HG03565 (cell line): ENCODE data around the gene EEFSEC.

ENCODE experiments used
- ATAC-seq: cut with Tn5 transposase; IDR thresholded peaks from one replicate; pipeline ENCODE4 v1.9.1; 2021; ENCODE audit warnings: mild to moderate bottlenecking, moderate library complexity; ENCODE audit not compliant: unreplicated experiment

EEFSEC gene

DNA sequence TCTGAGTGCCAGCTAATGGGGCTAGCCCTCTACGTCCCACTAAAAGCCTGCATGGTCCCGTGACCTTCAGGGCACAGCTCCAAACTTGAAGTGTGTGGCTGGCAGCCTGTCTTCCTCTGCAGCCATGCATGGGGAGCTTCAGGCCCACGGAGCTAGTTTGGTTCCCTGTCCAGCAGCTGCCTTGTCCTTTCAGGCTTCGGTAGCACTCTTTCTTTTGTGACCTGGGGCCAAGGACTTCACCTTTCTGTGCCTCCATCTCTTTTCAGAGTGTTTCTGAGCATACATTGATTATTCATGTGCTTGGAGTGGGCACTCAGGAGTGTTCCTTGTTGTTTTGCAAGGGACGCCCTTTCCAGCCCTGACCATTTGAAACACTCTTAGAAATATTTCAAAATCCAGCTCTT lies 158.2 kb downstream of the EEFSEC start:
- ATAC-seq, result no peak

DNA sequence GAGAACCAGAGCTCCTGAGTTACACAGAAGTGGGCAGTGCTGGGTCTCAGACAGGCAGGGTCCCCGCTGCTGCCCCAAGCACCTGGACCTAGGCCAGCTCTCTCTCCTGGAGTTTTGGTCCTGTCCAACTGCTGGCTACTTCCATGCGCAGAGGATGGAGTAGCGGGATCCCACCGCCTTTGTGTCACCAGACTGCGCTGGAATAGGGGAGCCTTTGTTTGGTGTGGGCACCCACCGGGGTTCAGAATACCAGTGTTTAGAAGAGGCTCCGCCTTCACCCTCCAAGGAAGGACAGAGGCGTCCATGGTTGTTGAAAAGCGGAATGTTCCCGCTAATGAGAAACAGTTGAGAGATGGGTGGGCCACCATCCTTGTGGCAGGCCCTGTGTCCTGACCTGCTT lies 159.0 kb downstream of the EEFSEC start:
- no peak for ATAC-seq

DNA sequence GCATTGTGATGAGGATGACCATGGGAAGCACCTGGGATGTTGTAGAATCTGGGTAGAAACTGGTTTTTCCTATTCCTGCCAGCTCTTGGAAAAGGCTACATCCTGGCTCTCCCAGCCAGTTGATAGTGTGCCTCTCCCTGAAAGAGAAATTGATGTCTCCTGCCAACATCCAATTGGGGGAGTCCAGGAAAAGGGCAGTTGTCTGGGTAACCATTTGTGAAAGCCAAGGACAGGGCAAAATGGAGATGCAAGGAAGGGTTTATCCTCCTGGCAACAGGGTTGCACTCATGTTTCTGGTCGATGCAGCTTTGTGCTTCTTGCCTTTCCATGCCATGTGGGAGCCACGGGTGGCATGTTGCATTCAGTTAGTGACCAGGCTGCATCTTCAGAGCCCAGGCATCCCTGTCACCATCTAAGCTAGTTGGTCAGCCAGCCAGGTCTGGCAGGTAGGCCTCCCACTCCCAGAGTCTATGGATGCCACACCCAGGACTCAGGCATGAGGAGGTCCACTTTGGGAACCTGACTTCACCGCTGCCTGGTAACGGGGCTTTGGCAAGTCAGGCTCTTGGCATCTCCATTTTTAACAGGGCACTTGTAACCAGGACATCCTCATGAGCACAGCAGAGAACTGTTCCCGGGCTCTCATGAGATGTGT lies 159.9 kb downstream of the EEFSEC start:
- ATAC-seq, result no peak

DNA sequence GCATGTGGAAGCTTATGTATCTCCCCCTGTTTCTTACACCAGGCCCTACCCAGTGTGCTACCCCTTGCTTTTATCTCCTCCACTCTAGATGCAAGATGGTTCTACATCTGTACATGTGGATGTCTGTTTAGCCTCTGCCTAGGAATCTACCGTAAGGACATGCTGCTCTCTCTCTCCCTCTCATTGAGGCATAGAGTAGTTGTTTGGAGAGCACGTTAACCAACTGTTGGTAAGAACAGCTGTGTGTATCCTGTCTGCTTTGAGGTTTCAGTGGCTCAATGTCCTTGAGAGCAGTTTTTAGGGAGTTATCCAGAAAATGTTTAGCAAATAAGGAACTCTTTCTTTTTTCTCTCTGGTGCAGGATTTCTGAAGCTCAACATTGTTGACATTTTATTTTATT lies 160.7 kb downstream of the EEFSEC start:
- ATAC-seq, result no peak

DNA sequence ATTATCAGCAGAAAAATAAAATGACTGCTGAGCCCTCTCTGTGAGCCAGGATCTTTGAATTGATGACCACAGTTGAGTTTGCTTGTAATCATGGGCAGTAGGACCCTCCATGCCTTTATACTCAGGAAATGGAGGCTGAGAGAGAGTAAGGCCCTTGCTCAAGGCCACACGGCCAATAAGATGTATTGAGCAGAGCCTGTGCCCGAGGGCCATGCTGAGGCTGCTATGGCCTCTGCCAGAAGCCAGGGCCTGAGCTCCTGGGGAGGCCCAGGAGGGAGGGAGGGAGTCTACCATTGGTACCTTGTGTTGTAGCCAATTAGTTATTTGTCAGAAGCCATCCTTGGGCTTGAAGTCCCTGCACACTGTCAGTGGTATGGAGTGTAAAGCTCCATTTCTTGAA lies 162.0 kb downstream of the EEFSEC start:
- ATAC-seq, result no peak

DNA sequence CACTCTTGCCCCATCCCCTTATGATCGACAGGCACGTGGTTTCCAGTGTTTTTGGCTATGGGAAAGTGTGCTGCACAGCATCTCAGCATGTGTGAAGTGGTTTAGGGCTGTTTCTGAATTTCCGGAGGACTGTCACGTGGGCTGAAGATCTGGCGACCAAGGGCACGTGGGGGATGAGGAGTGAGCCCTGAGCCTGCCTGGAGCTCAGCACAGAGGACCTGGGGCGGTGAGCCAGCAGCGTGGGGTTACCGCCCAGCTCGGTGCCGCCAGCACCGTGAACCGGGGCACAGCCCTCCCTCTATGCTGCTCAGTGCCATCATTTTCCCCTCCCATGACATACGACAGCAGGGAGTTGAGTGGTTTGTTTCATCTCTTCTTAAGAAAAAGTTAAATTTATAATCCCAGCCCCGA lies 163.2 kb downstream of the EEFSEC start:
- ATAC-seq, result no peak

DNA sequence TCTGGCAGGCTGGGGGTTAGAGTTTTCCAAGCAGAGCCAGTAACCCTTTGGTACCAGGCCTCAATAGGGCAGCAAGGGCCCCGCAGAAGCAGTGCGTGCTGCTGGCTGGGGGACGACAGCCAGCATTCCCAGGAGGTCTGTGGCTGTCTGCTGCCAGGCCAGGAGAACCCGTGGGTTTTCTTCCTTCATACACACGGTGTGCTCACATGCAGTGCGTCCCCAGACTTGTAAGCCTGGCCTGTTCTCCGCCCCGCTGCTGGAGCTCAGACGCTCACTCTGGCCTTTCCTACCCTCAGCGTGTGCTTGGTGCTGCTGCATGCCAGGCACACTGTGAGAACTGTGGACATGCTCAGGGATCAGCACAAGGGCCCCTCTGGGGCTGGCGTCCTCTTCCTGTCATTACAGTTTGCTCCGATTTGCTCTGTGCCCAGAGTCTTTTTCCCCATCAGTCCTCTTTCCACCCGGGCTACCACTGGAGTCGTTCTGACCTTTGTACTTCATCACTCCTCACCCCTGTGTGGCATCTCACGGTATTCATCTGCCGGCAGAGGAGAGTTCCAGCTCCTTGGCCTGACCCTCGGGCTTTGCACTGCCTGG lies 163.9 kb downstream of the EEFSEC start:
- ATAC-seq, result no peak

- ATAC-seq, result no peak
Observed at GRCh38 chr3:128317698-128318231, 164.5 kb downstream of the EEFSEC start.

- ATAC-seq, result no peak
Observed at GRCh38 chr3:128318275-128318941, 165.1 kb downstream of the EEFSEC start.

- ATAC-seq, result no peak
Observed at GRCh38 chr3:128319107-128319506, 165.8 kb downstream of the EEFSEC start.

DNA sequence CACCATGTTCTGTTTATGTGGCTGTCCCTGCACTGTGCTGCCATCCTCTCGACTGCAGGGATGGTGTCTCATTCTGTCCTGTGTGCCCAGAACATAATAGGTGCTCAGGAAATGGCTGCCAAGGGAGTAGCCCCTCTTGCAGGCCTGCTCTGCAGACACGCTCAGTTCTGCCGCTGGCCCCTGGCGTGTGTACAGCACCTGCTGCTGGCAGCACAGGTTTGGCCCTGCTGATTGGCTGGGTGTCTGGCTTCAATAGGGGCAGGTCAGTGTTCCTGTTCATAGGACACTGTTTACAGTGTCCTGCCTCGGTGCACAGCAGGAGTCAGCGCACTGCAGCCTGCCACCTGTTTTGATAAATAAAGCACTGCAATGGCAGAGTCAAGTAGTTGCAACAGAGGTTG lies 166.5 kb downstream of the EEFSEC start:
- no peak for ATAC-seq

GRCh38 chr3:128320551-128321340 lies 167.5 kb downstream of the EEFSEC start:
- no peak for ATAC-seq

GRCh38 chr3:128321418-128321817 lies 168.1 kb downstream of the EEFSEC start:
- no peak for ATAC-seq

- ATAC-seq, result no peak
Observed at GRCh38 chr3:128322030-128323022, 169.0 kb downstream of the EEFSEC start.

- ATAC-seq, result no peak
Observed at GRCh38 chr3:128323206-128324081, 170.2 kb downstream of the EEFSEC start.

DNA sequence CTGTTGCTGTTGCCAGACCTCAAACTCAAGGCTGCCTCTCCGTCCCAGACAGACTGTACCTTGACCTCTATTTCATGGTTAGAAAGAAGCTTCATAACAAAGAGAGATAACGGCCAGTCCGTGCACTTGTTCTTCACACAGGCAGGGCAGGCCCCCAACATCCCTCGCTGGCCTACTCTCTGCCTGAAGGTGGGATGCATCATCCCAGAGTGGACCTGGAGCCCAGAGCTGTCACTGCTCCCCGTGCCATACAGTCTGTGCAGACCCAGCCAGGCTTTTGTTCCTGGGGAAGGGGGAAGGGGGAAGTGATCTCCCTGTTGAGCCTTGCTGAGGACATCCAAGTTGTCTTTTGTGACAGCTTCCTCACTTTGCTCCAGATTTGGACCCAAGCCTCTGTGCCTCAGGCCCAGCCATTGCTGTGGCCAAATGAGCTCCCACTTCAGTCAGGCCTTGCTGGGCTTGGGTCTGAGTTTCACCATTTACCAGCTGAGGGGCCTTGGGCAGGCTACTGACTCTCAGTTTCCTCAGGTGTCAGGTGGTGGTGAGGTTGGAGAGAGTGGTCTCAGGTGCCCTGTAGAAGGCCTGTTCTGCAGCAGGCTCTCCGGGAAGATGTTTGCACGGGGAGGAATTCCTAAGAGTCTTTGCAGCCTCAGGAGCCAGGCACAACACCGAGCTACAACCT lies 171.8 kb downstream of the EEFSEC start:
- no peak for ATAC-seq

DNA sequence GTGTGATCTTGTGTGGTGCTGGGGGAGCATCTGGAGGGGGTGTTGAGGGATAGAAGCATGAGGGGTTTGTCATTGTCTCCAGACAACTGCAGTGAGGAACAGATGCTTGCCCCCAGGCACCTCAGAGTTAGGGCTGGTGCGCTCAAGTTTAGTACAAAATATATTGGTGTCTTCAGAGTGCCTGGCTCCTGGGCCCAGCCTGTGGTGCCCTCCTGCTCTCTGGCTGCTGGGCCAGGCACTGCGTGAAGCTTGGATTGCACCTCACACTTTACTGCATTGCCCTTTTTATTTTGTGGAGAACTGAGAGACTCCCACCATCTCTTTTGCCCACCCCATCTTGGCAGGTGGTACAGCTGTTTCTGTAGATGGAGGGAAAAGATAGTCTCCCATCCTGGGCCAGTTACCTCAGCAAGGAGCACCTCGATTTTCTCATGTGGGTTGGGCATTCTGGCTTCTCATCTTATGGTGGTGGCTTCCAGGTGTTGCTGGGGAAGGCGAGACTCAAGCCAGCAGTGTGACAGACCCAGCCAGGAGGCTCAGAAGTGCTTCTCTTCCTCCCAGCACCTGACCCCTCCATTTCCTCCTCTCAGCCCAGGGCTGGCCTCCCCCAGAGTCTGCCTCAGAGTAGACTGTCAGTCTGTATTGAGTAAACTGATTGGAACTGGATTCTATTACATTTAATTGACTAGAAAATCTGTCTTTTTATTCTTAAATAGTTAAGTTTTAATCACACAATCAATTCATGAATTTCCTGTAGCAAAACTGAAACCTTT lies 173.0 kb downstream of the EEFSEC start:
- ATAC-seq, result no peak

DNA sequence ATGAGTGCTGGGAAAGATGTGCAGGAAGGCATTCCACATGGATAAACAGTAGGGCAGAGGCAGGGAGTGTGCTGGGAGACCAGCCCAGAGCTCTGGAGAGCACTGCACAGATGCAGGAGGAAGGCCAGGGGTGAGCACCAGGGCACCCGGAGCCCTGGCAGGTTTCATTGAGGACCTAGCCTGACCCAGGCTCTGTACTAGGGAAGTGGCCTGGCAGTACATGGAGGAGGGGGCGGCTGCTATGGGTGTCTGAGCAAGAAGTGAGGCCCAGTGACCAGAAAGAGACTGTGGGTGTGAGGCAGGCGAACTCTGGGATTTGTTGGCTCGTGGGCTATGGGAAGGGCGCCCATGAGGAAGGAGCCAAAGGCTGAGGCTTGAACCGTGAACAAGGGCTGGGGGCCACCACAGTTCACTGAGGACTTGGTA lies 174.3 kb downstream of the EEFSEC start:
- ATAC-seq, result no peak
